ENCODE results near the gene PCID2.

DNA sequence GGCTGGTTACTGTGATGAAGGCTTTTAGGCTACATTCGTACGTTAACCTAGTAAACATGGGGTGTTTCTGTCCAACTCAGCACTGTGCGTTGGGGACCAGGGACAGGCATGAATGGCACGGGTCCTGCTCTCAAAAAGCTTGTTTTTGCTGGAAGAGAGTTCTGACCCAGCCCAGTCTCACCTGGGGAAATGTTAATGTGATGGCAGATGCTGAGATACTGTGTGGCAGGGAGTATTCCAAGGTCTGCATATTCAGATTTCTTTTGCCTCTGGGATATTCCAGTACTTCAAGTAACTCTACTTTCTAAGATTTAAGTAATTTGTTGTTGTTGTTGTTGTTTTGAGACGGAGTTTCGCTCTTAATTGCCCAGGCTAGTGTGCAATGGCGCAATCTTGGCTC, 14.6 kb upstream of the PCID2 start:
- TF ChIP-seq POLR2A (IDR thresholded peaks at IDR 0.05) (no peak), CTCF (IDR thresholded peaks at IDR 0.05) (no peak)
